ENCODE measurements around the gene BCAN. TPM values are rescaled to one million over a fixed set of nuclear protein-coding genes. Genes with fewer than 3 reads are reported as not detected.

BCAN gene
- total and polyA plus RNA-seq, 2 of the 8 experiments (the other 6 are each of a cell fraction or from before 2014, with no cell fraction given): 4.5 to 24.0 TPM

GRCh38 chr1:156692925-156693847, 51.3 kb downstream of the BCAN start:
- POLR2A ChIA-PET (ENCODE audit: partially characterized antibody): interaction anchor here (0.6 to 13.9 kb wide), 21 partner anchors 9 to 194 kb away, joined by 3 to 530 read pairs (median 5); partner anchors contain the start of genes CRABP2, HAPLN2, HDGF and ISG20L2
- Histone ChIP-seq H2BK5ac (ENCODE audit: low read depth, low read length) (peak overlapping the region; percentile 97), H3K4me3 (ENCODE audit: extremely low read depth in 1 of 4, insufficient read depth in 2 of 4, low read depth in 3 of 4, low read length in 4 of 4) (peak overlapping the region in 3 of 4 experiments; percentile 11 to 49 (median 32); a peak in 4 of 8 replicates), H3K4me1 (replicated peaks in 1 of 4; ENCODE audit: control insufficient read depth in 3 of 4, insufficient read depth in 4 of 4, low read length in 3 of 4) (peaks cover 24 to 51% (median 38%) of the 10 kb centered on the region in 4 experiments), H4K5ac (ENCODE audit: insufficient read length, low read depth, low read length) (peak overlapping the region; percentile 44), H3K18ac (ENCODE audit: extremely low read depth, low read length) (peak overlapping the region; percentile 93), H4K8ac (ENCODE audit: extremely low read depth, insufficient read depth, low read length) (peak overlapping the region; percentile 60; the same call in 1 of the 2 replicates), H3K79me1 (ENCODE audit: low read depth, low read length) (no peaks in the 10 kb centered on the region), H3K4ac (replicated peaks; ENCODE audit: insufficient read length, low read depth, low read length) (peak overlapping the region; percentile 73), H2AK5ac (ENCODE audit: low read depth, low read length) (peak overlapping the region; percentile 98; the same call in 1 of the 2 replicates), H2BK12ac (ENCODE audit: low read depth, low read length) (peak overlapping the region; percentile 99), H3K4me2 (ENCODE audit: insufficient read depth in 1 of 2, low read depth in 2 of 2, low read length in 2 of 2) (peak overlapping the region; percentile 14 to 72), H3K36me3 (ENCODE audit: control insufficient read depth in 2 of 4, insufficient read depth in 4 of 4, low read length in 3 of 4) (peaks cover 0 to 4% (median 0%) of the 10 kb centered on the region in 4 experiments; a peak in 1 of 8 replicates), H3K14ac (ENCODE audit: insufficient read length) (no peak overlapping the region), H4K91ac (replicated peaks; ENCODE audit: insufficient read length, low read length) (peak overlapping the region; percentile 96), H3K23ac (ENCODE audit: insufficient read length) (no peak overlapping the region), H3K9ac (replicated peaks in 1 of 4; ENCODE audit: extremely low read depth in 1 of 4, low read depth in 3 of 4, low read length in 3 of 4) (peak overlapping the region in 2 of 4 experiments; percentile 60; a peak in 4 of 7 replicates), H2AFZ (ENCODE audit: low read length) (no peak overlapping the region), H3K79me2 (ENCODE audit: control insufficient read depth in 1 of 2, insufficient read depth in 2 of 2, low read length in 2 of 2) (no peaks in the 10 kb centered on the region), H3K23me2 (ENCODE audit: low read depth, low read length) (peaks cover 10% of the 10 kb centered on the region; the same call in 1 of the 2 replicates), H2BK120ac (replicated peaks; ENCODE audit: low read depth, low read length) (peak overlapping the region; percentile 30), H4K20me1 (replicated peaks in 1 of 2; ENCODE audit: control insufficient read depth in 1 of 2, insufficient read depth in 2 of 2, low read length in 2 of 2) (no peaks in the 10 kb centered on the region), H3K56ac (replicated peaks; ENCODE audit: insufficient read length, low read depth, low read length) (peak overlapping the region; percentile 70), H2BK20ac (ENCODE audit: low read length) (peak overlapping the region; percentile 94; the same call in 1 of the 2 replicates), H3K27me3 (replicated peaks in 1 of 4; ENCODE audit: control insufficient read depth in 3 of 4, extremely low read depth in 1 of 4, insufficient read depth in 3 of 4, low read length in 3 of 4) (peaks cover 0 to 7% (median 0%) of the 10 kb centered on the region in 4 experiments; a peak in 2 of 7 replicates), H3K27ac (ENCODE audit: low read depth, low read length) (peak overlapping the region; percentile 83), H3K9me3 (ENCODE audit: insufficient read depth in 2 of 2, low read depth in 1 of 2, low read length in 1 of 2) (no peaks in the 10 kb centered on the region), H2BK15ac (ENCODE audit: low read length) (peak overlapping the region; percentile 74; the same call in 1 of the 2 replicates)
- CTCF ChIA-PET (ENCODE audit: partially characterized antibody): interaction anchor here (4.4 to 66.0 kb wide), 6 partner anchors 6 to 196 kb away, joined by 29 to 4284 read pairs (median 513); partner anchors contain the start of genes BCAN, CRABP2, HAPLN2 and INSRR
- no peak for FAIRE-seq
- peak; percentile 94 to 96 for DNase-seq (ENCODE audit: low read depth in 1 of 2, low spot score in 2 of 2)
- 14% methylated on average over 10 of the region's 16 CpGs; no CpG with 5 or more reads in 1 of the 2 experiments for WGBS, 2 experiments (ENCODE audit: extremely low coverage in 1 of 2, insufficient coverage in 1 of 2, insufficient read length in 1 of 2, insufficient replicate concordance in 2 of 2, low coverage in 1 of 2, low lambda C conversion rate in 2 of 2, missing lambda C conversion rate in 1 of 2)
- TF ChIP-seq TAF7 (optimal IDR thresholded peaks at IDR 0.05; ENCODE audit: borderline replicate concordance, low read depth, low read length): peak; percentile 51
- no peak for TF ChIP-seq ATF3 (IDR thresholded peaks at IDR 0.05; ENCODE audit: insufficient read depth, low read depth, low read length)
- peak; percentile 10 for TF ChIP-seq KDM4A (IDR thresholded peaks at IDR 0.05; ENCODE audit: low read depth, low read length, severe bottlenecking)
- TF ChIP-seq RFX5 (IDR thresholded peaks at IDR 0.05; ENCODE audit: borderline replicate concordance, low read depth, low read length): no peak
- peak in 1 of 2 experiments; percentile 78; a peak in 2 of 3 replicates for TF ChIP-seq POLR2A (IDR thresholded peaks at IDR 0.05; ENCODE audit: control extremely low read depth in 1 of 2, low read depth in 2 of 2, low read length in 2 of 2)
- peak; percentile 80 for TF ChIP-seq NANOG (IDR thresholded peaks at IDR 0.05; ENCODE audit: insufficient read depth, low read depth, low read length, poor library complexity, severe bottlenecking)
- 0 out of 2 replicates have a peak, but pooled peaks have one; percentile 55 for TF ChIP-seq POU5F1 (IDR thresholded peaks at IDR 0.05; ENCODE audit: low read depth, low read length)

All from H1 (cell line).